ENCODE measurements around the gene SETD2.

The SETD2 gene

DNA sequence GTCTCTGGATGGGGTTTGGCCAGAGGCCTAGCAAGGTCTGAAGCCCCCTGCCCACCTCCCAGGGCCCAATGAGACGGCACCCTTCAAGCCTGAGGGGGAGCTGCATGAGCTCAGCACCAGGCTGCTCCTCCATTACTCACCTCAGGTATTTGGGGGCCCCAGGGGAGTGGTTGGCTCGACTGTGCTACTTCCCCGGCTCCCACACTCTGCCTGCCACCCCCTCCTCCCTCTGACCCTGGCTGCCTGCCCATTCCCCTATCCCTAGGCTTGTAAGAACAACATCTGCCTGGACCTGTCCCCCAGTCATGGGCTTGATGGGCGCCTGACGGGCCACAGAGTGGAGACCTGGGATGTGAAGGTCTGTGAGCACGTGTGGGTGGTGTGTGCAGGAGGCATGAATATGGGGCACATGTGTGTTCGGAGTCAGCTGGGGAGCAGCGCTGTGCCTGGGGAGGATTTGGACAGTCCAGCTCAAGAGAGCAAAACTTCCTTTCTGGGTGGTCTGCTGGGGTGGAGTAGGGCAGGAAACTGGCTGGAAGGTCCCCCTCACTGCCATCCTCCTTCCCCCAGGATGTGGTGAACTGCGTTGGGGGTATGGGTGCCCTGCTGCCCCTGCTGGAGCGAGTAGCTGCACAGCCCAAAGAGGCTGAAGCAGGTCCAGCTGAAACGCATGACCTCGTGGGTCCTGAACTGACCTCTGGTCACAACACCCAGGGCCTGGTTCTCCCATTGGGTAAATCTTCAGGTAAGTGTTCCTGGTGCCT lies 167.0 kb downstream of the SETD2 start:
- DNase-seq, result no peak

DNA sequence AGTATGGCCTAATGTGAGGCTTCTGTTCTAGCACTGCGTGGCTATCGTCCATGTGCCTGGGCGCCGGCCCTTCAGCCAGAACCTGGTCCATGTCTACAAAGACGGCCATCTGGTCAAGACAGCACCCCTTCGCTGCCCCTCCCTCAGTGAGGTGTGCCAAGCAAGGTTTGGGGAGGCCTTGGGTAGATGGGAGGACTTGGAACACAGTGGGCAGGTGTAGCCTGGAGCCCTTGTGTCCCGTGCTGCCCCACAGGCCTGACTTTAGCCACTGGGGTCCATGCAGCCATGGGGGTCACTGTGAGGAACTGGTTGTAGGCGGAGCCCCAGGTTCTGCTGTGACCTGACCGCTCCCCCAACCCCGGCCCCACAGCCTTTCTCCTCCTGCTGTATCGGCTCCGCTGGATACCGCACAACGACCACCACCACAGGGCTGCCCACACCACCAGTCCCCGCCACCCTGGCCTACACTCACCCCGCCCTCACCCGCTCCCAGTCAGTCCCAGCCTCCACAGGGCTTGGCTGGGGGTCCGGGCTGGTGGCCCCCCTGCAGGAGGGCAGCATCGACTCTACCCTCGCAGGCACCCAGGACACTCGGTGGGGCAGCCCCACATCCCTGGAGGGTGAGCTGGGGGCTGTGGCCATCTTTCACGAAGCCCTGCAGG lies 167.9 kb downstream of the SETD2 start:
- DNase-seq, result no peak

DNA sequence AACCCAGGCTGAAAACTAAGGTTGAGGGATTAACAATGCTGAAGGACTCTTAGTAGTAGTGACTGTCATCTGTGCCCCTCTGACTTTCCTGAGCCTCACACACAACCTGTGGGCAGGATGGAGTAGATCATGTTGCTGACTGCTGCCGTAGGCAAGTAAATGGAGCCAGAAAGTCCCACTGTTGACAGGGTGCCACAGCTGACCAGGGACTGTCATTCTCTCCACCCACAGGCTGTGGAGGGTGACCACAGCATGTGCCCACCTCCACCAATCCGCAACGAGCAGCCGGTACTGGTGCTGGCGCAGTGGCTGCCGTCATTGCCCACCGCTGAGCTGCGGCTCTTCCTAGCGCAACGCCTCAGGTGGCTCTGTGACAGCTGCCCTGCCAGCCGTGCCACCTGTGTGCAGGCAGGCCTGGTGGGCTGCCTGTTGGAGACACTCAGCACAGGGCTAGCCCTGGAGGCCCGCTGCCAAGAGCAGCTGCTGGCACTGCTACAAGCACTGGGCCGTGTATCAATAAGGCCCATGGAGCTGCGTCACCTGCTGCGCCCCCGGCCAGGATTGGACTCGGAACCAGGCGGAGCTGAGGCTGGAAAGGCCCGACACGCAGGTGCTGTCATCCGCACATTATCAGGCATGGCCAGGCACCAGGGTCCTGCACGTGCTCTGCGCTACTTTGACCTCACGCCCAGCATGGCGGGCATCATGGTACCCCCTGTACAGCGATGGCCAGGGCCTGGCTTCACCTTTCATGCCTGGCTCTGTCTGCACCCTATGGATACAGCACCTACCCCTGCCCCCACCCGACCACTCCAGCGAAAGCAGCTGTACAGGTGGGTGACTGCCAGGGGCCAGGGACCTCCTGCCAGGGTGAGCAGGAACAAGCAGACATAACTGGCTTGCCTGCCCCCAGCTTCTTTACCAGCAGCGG lies 168.8 kb downstream of the SETD2 start:
- DNase-seq, result no peak

DNA sequence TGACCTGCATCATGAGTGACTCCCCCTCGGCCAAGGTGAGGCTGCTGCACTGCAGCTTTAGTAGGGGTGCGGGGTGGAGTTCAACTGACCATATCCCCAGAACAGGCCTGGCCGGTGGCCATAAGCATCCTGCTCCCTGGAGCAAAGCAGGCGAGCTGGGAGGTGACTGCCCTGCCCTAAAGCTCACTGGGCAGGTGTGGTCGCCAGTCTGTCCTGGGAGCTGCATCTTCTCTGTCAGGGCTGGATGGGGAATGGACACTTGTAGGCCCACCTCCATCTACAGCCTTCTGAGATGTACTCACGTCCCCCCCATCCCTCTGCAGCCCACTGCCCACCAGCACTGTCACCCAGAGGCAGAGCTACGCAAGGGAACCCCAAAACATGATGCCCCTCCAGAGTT lies 169.9 kb downstream of the SETD2 start:
- DNase-seq, result no peak

DNA sequence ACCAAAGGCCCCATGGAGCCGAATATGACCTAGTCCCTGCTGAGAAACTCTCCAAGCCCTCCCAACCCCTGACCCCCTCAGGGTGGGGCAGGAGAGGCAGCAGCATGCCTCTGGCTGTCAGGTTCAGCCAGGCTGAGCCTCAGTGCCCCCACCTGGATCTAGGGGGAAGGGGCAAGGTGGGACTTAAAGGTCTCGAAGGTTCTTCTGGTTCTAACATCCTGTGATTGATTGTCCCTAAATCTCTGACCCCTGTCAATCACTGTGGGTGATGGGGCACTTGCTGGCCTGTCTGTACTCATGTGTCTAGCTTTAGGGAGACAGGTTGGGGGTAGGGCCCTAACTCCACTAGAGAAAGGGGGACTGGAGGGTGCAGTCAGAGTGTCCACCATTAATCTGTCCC lies 170.6 kb downstream of the SETD2 start:
- DNase-seq, result no peak

DNA sequence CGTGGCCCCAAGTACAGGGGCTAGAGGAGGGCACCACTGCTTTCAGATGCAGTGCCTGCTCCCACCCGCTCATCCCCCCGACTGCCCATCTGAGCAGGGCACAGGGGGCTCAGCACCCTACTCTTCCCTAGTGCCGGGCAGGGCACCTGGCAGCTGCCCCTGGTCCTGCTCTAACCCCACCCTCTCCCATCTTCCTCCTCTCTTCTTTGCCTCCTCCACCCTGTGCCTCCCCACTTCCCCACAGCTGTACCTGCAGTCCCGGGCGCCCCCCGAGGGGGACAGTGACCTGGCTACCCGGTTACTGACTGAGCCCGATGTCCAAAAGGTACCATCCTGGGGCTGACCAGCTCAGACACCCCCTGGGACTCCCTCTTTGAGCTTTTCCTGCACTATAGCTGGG lies 171.7 kb downstream of the SETD2 start:
- no peak for DNase-seq

DNA sequence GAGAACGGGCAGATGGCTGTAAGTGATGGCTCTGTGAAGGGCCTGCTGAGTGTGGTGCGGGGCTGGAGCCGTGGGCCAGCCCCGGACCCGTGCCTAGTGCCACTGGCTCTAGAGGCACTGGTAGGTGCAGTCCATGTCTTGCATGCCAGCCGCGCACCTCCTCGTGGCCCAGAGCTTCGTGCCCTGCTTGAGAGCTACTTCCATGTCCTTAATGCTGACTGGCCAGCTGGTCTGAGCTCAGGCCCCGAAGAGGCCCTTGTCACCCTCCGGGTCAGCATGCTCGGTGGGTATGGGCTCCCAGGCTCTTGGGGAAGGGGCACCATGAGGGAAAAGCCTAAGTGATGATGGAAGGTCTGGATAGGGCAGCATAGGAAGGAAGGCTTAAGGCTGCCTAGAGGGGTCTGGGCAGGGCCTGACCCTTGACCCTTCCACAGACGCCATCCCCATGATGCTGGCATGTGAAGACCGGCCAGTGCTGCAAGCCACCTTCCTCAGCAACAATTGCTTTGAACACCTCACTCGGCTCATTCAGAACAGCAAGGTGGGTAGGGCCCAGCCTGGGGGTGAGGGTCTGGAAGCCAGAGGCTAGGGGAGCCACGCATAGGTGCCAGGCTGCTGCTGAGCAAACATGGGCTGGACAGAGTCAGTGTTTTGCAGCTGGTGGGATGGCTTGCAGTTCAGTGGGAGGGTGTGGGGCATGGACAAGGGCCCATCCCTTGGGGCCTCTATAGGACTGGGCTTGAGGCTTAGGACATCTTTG lies 172.3 kb downstream of the SETD2 start:
- no peak for DNase-seq

DNA sequence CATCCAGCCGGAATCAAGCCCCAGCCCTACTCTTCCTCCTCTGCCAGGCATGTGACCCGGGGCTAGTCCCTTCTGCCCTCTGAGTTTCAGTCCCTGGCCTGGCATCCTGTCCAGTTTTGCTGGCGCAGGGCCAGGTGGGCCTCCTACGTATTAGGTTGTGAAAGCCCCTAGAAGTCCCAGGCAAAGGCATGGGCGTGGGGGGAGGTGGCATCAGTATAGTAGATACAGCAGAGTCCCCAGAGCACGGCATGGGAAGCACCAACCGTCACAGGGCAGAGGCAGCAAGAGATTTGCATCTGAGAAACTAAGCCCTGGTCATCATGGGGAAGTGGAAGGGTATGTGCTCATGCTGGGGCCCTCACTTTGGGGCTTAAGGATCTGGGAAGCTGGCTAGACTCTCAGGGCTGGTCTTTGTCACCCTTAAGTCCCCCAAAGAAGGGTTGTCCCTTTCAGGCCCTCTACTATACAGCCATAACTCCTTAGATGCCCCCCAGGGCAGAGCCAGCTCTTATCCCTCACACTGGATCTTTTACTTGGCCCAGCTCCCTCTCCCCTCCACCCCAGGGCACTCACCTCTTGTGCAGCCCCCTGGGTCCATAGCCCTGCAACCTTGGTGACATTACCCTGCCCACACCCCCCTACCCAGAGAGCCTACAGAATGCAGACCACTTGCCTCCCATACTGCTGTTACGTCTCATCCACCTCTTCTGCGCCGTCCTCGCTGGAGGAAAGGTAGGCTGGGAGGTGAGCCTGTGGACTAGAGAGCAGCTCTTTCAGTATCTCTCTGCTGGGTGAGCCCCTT lies 173.1 kb downstream of the SETD2 start:
- DNase-seq, result no peak

DNA sequence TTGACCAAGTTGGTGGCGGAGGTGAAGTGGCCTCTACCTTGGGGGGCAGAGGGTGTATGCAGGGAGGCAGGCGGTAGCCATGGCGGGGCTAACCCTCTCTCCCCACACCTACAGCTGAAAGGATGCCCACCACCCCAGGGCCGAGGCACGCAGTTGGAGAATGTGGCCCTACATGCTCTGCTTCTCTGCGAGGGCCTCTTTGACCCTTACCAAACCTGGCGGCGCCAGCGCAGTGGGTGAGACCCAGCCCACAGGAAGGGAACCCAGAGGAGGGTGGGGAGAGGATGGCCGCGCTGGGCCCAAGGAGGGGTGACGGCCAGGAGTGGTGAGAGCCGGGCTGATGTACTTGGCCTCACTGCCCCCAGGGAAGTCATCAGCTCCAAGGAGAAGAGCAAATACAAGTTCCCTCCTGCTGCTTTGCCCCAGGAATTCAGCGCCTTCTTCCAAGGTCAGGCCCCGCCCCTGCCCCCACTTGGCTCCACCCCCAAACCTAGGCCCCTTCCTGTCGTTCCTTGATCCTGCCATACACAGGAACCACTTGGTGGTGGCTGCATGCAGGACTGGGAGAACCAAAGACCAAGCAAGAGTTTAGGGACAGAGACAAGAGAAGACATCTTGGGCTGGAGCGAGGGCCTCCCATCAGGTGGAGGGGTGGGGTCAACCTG lies 174.6 kb downstream of the SETD2 start:
- no peak for DNase-seq

DNA sequence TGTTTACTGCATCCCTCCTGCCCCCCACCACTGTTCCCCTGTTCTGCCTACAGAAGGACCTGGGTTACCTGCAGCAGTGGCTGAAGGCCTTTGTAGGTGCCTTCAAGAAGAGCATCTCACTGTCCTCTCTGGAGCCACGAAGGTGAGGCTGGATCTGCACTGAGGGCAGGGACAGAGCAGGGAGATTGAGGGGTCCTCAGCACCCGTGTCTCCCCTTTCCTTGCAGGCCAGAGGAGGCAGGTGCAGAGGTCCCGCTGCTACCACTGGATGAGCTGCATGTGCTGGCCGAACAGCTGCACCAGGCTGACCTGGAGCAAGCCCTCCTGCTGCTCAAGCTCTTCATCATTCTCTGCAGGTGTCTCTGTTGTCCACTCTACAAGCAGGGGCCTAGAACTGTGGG lies 175.3 kb downstream of the SETD2 start:
- no peak for DNase-seq

DNA sequence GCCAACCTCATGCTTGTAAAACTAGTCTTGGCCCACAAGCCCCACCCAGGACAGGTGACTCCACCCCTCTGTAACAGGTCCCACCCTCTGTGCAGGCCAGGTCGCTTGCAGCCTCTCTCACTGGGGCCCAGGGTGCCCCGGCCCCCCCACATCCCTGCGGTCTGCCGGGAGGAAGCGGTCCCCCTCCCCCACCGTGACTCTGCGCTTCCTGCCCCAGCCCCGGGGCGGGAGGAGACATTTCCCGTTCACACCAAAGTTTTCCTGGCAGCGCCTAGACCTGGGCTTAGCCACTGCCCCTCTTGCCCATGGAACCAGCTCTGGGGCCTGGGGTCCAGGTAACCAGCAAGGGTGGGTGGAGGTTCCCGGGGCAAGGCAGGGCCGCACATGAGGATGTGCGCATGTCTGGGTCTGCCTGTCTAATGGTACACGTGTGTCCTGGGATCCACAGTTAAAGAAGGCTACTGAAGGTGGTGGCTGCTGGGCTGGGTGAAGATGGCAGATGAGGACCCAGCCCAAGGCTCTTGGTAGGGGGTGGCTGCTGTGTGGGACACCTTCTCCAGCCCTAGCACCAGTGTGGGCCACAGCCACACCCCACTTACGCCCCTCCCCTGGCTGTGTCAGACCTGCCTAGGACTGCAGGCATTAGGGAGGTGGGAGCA lies 176.0 kb downstream of the SETD2 start:
- no peak for DNase-seq

DNA sequence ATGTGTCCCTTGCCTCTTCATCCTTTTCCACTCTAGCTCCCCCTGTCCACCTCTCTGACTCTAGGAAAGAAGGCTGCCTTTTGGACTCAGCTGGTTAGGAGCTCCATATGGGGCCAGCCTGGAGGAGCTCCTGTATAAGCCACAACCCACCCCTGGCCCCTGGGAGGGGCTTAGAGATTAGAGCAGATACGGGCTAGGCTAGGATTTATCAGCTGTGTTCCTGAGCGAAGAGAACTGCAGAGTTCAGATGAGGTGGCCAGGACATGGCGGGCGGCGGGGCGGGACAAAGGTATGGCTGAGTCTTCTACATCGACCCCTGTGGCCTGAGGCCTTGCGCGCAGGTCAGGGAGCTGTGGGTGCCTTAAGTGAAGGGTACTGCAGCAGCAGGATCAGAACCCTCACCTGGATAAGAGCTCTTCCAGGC lies 176.6 kb downstream of the SETD2 start:
- DNase-seq, result no peak

DNA sequence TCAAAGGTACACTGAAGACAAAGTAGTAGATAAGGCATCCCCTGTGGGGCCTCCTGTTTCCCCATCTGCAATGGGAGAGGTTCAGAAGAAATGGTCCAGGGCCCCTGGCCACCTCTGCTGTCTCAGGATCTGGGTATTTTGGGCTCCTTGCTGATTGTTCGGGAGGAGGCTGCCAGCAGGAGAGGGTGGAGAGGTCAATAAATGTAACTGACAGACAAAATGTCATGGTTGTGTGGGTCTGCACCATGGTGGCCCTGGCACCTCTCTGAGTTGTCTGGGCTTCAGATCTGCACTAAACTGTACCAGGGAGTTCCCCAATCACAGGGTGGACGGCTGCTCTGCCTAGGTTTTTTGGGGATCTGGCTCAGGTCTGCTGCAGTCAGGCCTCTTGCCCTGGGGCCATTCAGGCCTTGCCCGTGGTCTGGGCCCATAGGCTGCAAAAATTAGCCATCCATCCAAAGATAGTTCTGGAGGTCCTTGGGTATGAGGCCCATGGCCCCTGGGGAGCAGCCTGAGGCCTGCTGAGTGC lies 177.1 kb downstream of the SETD2 start:
- no peak for DNase-seq

DNA sequence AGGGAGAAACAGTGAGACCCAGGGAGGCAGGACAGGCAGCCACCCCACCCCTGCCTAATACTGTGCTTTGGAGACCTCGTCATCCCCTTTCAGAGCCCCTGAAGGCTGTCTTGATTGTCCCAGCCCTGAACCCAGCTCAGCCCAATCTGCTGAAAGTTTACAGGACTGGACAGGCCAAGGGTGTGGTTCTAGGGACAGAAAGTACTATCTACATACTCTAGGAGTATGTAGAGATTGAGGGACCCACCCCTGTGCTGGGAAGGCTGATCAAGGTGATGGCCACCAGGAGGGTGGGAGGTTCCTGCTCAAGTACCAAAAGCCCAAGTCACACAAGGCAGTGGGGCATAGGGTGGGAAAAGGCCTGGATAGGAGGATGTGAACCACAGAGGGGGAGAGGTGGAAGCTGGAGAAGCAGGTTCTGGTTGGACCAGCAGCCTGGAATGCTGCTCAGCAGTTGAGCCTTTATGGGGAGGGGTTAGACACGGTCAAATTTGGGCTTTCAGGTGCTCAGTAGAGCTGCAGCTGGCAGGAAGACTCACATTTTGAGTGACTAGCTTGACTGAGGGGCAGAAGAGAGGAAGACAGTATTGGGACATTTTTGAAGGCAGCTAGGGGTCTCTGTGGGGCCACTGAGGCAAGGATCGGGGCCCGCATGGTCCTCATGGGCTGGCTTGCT lies 177.7 kb downstream of the SETD2 start:
- no peak for DNase-seq

DNA sequence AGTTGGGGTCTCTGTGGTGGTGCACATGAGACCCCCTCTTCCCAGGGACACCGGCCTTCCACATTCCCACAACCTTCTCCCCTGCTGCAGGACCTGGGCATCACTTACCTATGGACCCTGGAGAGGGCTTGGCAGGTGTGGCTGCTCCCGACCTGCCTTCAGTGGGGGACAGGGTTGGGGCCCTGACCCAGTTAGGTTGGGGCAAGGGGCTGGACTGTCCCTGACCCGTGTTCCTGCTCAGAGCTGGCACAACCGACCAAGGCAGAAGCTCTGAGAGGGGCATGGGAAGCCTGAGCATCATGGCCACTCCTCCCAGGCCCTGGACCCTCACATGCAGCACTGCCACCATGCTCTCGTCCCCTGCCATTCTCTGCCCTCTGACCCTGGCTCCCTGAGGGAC lies 178.3 kb downstream of the SETD2 start:
- DNase-seq, result no peak

DNA sequence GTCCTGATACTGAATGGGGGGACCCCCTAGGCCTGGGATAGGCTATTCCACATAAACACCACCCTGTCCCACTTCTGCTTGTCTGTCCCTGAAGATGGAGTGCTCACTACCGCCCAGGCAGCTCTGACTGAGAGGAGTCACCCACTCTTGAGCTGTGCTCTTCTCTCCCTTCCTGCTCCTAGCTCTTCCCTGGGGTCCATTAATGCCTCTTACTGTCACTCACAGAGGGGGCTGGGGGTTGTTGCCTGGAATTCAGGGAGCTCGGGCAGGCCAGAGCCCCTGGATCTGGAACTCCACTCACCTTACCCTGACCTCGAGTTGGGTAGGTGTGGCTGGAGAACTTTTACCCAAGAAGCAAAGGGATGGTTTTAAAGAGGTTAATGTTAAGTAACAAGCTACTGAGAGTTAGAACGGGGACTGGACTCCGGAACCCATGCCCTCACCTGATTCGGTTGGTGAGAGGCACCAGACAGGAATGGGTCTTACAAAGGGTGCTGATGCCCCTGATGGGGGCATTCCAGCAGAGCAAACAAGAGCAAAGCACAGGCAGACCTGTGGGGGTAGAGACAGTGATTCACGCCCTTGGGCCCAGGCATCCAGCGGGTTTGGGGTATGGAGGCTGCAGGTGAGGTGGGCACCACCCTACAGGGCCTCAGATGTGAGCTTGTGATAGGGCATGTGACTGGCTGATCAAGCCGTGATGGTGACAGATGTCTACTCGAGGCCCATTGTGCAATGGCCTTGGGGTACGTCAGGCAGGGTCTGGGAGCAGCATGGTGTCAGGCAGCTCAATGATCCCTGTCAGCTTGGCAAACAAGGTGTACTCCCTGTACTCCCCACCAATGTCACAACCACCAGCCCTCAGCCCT lies 179.1 kb downstream of the SETD2 start:
- DNase-seq, result no peak

DNA sequence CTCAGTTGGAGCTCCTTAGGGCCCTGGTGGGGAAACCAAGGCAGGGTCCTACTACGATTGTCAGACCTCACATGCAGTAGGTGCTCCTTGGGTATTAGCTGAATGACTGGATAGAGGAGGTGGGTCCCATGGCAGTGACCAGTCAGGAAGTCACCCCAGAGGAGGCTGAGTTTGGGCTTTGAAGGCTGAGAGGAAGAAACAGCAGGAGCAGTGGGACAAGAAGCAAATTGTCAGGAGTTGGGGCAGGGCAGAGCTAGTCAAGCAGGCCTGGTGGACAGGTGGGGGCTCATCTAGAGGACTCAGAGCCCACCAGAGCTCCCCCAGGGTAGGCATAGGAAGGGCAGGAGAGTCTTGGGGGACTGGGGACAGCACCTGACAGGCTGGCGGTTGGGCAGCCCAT lies 181.4 kb downstream of the SETD2 start:
- no peak for DNase-seq

DNA sequence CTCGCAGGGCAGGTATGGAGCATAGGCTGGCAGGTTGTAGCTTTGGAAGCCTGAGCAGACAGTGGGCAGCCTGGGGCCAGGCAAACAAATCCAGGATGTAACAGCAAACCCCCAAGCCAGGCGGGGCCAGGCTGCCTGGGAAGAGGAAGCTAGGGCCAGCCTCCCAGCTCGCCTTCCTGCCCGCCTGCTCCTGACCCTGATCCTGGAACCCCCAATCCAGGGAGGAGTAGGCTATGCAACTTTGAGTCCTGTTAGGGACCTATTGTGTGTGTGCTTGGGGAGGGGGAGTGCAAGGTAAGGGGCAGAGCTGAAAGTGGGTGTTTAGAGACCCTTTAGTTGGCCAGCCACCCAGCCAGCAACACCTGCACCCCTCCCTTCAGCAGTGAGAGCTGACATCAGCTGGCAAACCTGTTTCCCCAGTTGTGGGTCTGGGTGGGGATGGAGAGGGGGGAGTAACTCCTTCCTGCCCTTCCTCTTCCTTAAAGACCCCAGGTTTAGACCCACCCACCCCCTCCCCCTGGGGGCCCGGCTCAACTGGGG lies 181.9 kb downstream of the SETD2 start:
- no peak for DNase-seq
